ENCODE data around the gene SERINC2. TPM values are rescaled to one million over a fixed set of nuclear protein-coding genes. Genes with fewer than 3 reads are reported as not detected.

SERINC2 gene
- total and polyA plus RNA-seq, 9 of the 15 experiments (the other 6 are each of a cell fraction or from before 2014, with no cell fraction given): 0.07 to 1.2 (median 0.70) TPM; not detected in 2

DNA sequence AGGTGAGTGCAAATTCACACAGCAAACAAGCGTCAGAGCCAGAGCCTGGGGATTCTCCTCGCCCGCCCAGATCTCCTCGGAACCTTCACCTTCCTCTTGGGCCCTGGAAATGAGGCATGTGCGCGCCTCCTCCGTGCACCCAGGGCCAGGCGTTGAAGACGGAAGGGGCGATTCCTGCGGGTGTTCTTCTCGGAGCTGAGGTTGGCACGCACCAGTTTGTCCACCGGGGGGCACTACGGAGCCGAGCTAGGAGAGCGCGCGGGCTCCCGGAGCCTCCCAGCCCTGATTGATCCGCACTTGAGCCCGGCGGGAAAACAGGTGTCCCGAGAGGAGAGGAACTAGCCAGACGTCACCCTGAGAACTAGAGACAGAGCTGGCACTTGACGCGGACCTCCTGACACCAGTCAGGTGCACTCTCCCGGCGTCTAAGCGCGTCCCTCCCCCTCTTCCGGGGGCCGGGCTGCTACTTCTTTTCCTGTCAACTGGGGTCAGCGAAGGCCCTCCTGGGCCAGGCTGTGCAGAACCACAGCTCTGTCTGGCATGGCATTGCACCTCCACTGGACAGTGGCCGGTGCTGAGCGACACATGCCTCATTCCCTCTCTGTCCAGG lies 18.3 kb upstream of the SERINC2 start (continued):
- TF ChIP-seq, protein P1, sequence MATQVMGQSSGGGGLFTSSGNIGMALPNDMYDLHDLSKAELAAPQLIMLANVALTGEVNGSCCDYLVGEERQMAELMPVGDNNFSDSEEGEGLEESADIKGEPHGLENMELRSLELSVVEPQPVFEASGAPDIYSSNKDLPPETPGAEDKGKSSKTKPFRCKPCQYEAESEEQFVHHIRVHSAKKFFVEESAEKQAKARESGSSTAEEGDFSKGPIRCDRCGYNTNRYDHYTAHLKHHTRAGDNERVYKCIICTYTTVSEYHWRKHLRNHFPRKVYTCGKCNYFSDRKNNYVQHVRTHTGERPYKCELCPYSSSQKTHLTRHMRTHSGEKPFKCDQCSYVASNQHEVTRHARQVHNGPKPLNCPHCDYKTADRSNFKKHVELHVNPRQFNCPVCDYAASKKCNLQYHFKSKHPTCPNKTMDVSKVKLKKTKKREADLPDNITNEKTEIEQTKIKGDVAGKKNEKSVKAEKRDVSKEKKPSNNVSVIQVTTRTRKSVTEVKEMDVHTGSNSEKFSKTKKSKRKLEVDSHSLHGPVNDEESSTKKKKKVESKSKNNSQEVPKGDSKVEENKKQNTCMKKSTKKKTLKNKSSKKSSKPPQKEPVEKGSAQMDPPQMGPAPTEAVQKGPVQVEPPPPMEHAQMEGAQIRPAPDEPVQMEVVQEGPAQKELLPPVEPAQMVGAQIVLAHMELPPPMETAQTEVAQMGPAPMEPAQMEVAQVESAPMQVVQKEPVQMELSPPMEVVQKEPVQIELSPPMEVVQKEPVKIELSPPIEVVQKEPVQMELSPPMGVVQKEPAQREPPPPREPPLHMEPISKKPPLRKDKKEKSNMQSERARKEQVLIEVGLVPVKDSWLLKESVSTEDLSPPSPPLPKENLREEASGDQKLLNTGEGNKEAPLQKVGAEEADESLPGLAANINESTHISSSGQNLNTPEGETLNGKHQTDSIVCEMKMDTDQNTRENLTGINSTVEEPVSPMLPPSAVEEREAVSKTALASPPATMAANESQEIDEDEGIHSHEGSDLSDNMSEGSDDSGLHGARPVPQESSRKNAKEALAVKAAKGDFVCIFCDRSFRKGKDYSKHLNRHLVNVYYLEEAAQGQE (IDR thresholded peaks at IDR 0.05; ENCODE audit: borderline replicate concordance): peak; percentile 80
- TF ChIP-seq, protein P1 (CRISPR knock-in tag; IDR thresholded peaks at IDR 0.05; ENCODE audit: low read depth): no peak
- TF ChIP-seq RBM34 (IDR thresholded peaks at IDR 0.05; ENCODE audit: borderline replicate concordance, insufficient read depth, low read length): no peak
- TF ChIP-seq, protein P2, sequence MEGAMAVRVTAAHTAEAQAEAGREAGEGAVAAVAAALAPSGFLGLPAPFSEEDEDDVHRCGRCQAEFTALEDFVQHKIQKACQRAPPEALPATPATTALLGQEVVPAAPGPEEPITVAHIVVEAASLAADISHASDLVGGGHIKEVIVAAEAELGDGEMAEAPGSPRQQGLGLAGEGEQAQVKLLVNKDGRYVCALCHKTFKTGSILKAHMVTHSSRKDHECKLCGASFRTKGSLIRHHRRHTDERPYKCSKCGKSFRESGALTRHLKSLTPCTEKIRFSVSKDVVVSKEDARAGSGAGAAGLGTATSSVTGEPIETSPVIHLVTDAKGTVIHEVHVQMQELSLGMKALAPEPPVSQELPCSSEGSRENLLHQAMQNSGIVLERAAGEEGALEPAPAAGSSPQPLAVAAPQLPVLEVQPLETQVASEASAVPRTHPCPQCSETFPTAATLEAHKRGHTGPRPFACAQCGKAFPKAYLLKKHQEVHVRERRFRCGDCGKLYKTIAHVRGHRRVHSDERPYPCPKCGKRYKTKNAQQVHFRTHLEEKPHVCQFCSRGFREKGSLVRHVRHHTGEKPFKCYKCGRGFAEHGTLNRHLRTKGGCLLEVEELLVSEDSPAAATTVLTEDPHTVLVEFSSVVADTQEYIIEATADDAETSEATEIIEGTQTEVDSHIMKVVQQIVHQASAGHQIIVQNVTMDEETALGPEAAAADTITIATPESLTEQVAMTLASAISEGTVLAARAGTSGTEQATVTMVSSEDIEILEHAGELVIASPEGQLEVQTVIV (CRISPR knock-in tag; IDR thresholded peaks at IDR 0.05; ENCODE audit: borderline replicate concordance): no peak
- TF ChIP-seq GABPA (tag; conservative IDR thresholded peaks at IDR 0.05; ENCODE audit: low read depth): 0 out of 2 replicates have a peak, but pooled peaks have one; percentile 30
- TF ChIP-seq ZBTB1 (CRISPR knock-in tag; IDR thresholded peaks at IDR 0.05; ENCODE audit: borderline replicate concordance, low read depth): no peak
- TF ChIP-seq TOE1 (IDR thresholded peaks at IDR 0.05; ENCODE audit: borderline replicate concordance): peak; percentile 56; the same call in 1 of the 2 replicates
- no peak for TF ChIP-seq TOE1 (CRISPR knock-in tag; IDR thresholded peaks at IDR 0.05; ENCODE audit: borderline replicate concordance, low read depth)
- no peak for TF ChIP-seq NELFE (IDR thresholded peaks at IDR 0.05; ENCODE audit: insufficient read depth, insufficient read length)
- TF ChIP-seq SMAD4 (CRISPR knock-in tag; conservative IDR thresholded peaks at IDR 0.05): peak; percentile 43; the same call in 1 of the 2 replicates
- TF ChIP-seq MTA3 (IDR thresholded peaks at IDR 0.05; ENCODE audit: borderline replicate concordance): 0 out of 2 replicates have a peak, but pooled peaks have one; percentile 43
- no peak for TF ChIP-seq MIER1 (IDR thresholded peaks at IDR 0.05; ENCODE audit: low read depth)
- TF ChIP-seq ELF1 (tag; IDR thresholded peaks at IDR 0.05): 0 out of 2 replicates have a peak, but pooled peaks have one; percentile 35
- TF ChIP-seq NRF1 (conservative IDR thresholded peaks at IDR 0.05 in 1 of 2, IDR thresholded peaks at IDR 0.05 in 1 of 2): peak; percentile 16 to 17; a peak in 1 of 4 replicates
- TF ChIP-seq, protein P3, sequence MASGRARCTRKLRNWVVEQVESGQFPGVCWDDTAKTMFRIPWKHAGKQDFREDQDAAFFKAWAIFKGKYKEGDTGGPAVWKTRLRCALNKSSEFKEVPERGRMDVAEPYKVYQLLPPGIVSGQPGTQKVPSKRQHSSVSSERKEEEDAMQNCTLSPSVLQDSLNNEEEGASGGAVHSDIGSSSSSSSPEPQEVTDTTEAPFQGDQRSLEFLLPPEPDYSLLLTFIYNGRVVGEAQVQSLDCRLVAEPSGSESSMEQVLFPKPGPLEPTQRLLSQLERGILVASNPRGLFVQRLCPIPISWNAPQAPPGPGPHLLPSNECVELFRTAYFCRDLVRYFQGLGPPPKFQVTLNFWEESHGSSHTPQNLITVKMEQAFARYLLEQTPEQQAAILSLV (tag; IDR thresholded peaks at IDR 0.05): no peak
- no peak for TF ChIP-seq RBFOX2 (IDR thresholded peaks at IDR 0.05; ENCODE audit: low read depth, low read length)
- TF ChIP-seq RHOXF2B (CRISPR knock-in tag; conservative IDR thresholded peaks at IDR 0.05): no peak

Data from K562 (cell line).